ENCODE data around the gene HIVEP3.

Gene HIVEP3

DNA sequence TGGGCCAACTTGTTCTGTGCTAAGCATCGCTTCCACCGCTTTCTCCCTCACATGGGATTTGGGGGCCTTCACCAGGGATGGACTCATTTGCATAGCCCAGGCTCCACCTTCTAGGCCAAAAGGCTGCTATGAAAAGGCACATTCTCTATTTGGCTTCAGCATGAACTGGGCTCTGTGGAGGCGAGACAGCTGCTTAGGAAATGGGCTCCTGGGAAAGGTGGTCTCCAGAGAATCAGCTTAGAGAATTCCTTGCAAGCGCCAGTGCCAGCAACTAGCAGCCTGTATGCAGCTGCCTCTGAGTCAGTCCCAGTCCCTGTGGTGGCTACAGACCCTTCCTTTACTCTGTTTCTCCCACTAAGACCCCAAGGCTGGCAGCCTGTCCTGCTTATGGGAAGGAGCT, 214.5 kb downstream of the HIVEP3 start:
- no peak for DNase-seq

GRCh38 chr1:41702771-41703170, 216.0 kb downstream of the HIVEP3 start:
- DNase-seq = no peak

- DNase-seq = no peak
These were observed 217.7 kb downstream of the HIVEP3 start for GRCh38 chr1:41700986-41701535.

DNA sequence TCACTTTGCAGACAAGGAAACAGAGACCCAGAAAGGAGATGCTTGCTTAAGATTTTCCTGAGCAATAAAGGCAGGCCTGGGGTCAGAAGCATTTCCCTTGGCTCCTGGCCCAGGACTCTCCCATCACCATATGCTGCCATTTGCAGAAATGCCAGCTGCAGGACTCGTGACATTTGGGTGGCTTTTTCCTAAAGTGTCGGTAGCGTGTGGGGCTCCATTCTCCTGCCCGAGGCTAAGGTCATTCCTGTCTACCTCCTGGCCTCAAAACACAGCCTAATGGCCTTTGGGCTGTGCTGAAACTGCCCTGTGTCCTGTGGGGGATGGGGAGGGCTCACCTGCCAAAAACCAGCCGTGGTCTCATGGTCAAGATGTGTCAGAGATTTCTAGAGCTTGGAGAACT, 218.1 kb downstream of the HIVEP3 start:
- no peak for DNase-seq

- no peak for DNase-seq
These were observed 218.9 kb downstream of the HIVEP3 start for GRCh38 chr1:41699861-41700248.

DNA sequence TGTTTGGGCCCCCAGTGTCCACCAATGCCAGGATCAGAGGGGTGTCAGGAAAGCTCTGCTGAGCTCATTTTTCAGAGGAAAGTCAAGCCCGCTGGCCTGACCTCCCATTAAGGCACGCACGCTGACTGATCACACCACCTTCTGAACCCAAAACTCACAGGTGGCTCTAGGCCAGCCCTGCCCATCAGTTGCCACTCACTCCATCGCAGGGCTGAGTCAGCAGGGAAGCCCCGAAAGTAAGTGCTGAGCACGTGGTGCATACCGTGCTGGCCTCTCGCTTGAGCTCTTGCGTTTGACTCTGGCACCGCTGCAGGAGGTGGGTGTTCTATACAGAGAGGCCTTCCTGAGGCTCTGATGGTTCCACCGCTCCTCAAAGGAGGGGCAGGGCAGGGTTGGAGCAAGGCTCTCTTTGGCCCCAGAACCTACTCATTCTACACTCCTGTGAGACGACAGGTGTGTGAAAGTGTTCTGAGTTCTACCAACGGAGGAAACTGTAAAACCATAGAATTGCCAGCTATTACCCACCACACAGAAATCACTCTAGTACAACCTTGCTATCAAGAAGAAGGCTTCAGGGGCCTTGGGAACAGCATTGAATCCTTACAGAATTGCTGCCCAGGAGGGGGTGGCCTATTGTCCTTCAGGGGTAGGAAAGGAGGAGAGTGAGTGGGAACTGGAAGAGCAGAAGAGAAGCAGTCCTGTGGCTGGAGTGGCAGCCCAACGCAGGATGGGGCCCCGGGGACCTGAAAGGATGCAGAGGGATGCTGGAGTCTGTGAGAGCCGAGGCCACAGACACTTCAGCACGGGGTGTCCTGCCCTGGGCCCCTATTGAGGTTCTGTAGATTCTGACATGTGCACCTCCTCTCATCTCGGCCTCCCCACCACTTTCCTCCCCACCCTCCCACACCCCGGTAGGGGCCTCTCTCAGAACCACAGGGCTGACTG, 219.5 kb downstream of the HIVEP3 start:
- DNase-seq = no peak

GRCh38 chr1:41696381-41696780, 222.3 kb downstream of the HIVEP3 start:
- DNase-seq = no peak

DNA sequence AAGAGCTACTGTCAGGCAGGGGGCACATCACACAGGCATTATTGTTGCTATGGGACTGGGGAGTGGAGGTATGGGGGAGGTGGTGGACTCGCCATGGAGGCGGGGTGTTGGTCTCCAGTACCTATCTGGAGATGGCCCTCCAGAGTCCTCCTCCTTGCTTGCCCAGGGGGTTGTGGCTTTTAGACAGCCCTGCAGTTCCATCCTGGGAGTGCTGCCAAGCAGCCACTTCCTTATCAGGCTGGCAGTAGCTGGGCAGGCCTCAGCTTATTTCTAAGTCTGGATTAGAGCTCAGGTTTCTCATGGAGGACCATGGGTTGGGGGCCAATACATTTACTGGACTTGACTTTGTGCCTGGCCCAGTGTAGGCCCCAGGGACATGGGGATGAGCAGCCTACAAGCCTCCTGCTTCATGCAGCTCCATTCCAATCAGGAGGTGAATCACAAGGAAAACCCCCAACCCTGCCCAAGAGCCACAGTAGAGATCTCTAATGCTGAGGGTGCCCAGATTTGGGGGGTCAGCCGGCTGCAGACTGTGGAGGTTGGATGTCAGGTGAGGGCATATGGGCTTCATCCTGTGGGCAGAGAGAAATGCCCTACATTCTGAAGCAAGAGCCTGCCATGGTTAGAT, 223.5 kb downstream of the HIVEP3 start:
- peak; percentile 34 for DNase-seq

- DNase-seq = peak; percentile 71
These were observed 226.8 kb downstream of the HIVEP3 start for GRCh38 chr1:41691966-41692365.

DNA sequence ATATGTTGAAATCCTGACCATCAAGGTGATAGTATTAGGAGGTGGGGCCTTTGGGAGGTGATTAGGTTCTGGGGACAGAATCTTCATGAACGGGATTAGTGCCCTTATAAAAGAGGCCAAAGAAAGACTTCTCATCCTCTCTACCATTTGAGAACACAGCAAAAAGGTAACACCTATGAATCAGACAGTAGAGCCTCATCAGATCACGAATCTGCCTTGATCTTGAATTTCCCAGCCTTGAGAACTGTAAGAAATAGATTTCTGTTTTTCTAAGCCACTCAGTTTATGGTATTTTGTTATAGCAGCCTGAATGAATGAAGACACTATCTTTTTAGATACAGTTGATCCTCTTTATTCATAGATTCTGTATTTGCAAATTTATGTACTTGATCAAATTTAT, 227.3 kb downstream of the HIVEP3 start:
- no peak for DNase-seq

DNA sequence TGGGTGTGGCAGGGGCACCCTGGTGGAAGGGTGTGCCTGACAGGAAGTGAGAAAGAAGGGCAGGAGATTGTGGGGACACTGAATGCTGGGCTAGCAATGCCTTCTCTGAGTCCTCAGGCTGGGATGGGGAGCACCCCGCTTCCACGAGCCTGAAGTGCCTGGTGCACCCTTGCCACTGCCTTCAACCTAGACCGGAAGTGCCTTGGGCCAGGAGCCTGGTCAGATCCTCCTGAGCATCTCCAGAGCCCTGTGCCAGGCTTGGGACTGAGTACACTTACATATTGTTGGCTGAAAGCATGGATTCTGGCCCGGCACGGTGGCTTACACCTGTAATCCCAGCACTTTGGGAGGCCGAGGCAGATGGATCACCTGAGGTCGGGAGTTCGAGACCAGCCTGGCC, 228.4 kb downstream of the HIVEP3 start:
- DNase-seq = no peak

GRCh38 chr1:41689558-41689981, 229.2 kb downstream of the HIVEP3 start:
- DNase-seq = peak; percentile 24

GRCh38 chr1:41689139-41689538, 229.6 kb downstream of the HIVEP3 start:
- no peak for DNase-seq

DNA sequence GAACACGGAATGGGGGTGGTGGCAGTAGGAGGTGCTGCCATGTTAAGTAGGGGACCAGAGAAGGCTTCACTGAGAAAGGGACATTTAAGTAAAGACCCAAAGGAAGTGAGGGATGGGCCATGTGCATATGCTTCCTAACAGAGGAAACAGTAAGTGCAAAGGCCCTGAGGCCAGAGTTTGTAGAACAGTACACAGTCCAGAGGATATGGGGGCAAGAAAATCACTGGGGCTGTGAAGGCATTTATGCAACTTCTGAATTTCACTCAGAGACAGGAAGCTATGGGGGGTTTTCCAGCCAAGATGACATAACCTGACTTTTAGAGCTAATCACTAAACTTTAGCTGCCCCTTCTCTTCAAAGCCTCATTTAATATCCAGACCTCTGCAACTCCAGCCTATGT, 231.7 kb downstream of the HIVEP3 start:
- DNase-seq = no peak

GRCh38 chr1:41683681-41684500, 234.8 kb downstream of the HIVEP3 start:
- peak; percentile 81 for DNase-seq

DNA sequence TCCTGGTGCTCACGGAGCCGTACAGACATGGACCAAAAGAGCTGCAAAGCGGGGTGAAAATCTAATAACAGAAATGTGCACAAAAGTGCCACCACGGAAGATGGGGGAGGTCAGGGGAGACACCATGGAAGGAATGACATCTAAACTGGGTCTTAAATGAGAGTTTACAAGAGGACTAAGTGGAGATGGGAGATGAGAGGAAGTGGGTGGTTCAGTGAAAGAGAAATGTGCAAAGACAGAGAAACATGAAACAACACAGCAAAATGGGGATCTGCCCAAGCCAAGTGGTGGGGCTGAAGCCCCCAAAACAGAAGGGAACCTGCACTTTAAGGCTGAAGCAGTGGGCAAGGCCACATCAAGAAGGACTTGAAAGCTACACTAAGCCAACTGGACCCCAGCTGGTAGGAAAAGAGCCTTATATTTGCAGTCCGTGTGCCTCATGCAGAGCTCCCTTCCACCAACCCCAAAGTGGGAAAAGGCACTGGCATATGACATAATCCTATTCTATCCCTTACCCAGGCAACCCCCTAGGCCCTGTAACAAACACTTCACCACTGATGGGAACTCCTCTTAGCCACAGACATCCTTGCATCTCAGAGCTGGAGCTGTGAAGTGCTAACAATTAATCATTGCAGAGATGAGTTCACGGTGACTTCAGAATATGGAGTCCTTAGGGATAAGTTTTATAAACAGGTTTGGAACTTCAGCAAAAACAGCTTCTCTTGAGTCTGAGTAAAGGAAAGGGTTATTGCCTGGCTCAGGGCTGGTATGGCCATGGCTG, 235.7 kb downstream of the HIVEP3 start:
- DNase-seq = peak; percentile 8

GRCh38 chr1:41682149-41682548, 236.6 kb downstream of the HIVEP3 start:
- DNase-seq = no peak

DNA sequence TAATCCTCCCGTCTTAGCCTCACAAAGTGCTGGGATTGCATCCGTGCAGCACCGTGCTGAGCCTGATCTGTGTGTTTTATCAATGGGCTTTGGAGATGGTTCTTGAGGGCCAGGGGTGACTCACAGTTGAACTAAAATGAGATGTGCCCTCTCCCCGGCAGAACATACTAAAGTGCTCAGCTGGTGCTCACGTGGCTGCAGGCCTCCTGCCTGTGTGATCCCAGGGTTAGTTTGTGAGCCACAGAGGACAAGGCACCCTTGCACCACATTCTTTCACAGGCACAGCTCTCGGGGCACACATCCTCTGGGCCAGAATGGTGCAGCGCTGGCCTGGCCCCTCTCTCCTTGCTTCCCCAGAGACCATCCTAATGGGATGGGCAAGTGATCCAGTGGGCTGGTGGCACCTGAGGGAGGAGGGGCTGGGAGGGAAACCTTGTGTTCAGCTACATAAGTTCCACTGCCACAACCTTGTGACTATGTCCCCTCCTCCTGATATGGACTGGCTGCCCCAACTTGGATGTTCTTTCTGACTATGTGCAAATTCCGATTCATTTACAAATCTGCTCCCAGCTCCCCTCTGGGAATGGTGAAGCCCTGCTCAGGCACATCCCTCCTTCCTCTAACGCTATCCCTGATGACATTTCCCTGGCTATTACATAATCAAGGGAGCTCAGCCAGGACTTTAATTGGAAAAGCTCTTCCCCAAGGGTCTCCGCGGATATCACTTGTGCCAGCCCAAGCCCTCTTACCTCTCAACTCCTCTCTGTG, 237.2 kb downstream of the HIVEP3 start:
- peak; percentile 40 for DNase-seq

DNA sequence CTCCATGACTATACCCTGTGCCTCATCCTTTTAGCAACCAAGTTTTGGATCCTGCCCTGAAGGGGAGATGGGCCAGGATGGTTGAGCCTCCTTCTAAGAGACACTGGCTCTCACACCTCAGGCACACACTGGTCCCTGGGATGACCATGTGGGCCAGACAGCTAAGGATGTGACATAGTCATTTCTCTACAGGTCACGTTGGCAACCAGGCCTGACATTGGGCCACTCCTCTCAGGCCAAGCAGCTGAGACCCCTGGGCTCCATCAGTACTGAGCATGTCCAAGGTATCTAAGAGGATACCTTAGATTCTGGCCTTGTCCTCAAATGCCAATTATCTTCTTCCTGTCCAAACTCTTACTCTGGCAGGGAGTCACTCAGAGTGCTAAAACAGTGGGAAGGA, 238.7 kb downstream of the HIVEP3 start:
- DNase-seq = no peak

DNA sequence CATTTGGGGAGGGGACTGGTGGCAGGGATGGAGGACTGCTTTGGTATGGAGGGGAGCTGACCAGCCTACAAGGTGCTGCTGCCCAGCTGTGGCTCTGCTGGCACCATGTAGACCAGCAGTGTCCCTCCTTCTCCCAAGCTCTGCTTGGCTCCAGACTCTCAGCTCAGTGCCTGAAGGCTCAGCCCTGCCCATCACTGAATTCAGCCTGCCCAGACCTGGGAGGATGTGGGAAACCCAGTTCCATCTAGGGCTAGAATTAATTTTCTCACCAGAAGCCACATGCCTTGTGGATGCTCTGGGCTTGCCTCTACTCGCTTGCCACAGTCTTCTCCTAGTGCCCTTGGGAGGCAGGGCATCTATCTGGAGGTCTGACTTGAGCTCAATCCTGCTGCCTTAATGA, 239.2 kb downstream of the HIVEP3 start:
- DNase-seq = no peak

GRCh38 chr1:41678111-41678878, 240.4 kb downstream of the HIVEP3 start:
- DNase-seq = peak; percentile 47
